ENCODE results near the gene LRRC4B.
"Not testable (repeated sequence)": the region's sequence is repeated elsewhere in the genome, so short reads cannot be mapped to it uniquely, and the experiment has no call there.

Gene LRRC4B

GRCh38 chr19:50567882-50568727 is at the start of gene LRRC4B:
Gene LRRC4B, minus strand, starts transcription at chr19:50568435. Its CDS starts 19,597 bp downstream, at chr19:50548838.
- no peak for DNase-seq (ENCODE audit: low read depth in 1 of 2, low spot score in 1 of 2)

- not testable (repeated sequence) for DNase-seq (ENCODE audit: low read depth in 1 of 2, low spot score in 1 of 2)
These were observed 44.5 kb upstream of the LRRC4B start for GRCh38 chr19:50612504-50613404.

- DNase-seq (ENCODE audit: low read depth in 1 of 2, low spot score in 1 of 2): peak; percentile 28 to 78
These were observed 39.9 kb upstream of the LRRC4B start for GRCh38 chr19:50607874-50608785.

GRCh38 chr19:50607388-50607787 is 39.2 kb upstream of the LRRC4B start:
- no peak for DNase-seq (ENCODE audit: low read depth in 1 of 2, low spot score in 1 of 2)

GRCh38 chr19:50606059-50606836 is 38.0 kb upstream of the LRRC4B start:
- not testable (repeated sequence) for DNase-seq (ENCODE audit: low read depth in 1 of 2, low spot score in 1 of 2)

GRCh38 chr19:50604264-50605073 is 36.2 kb upstream of the LRRC4B start:
- not testable (repeated sequence) for DNase-seq (ENCODE audit: low read depth in 1 of 2, low spot score in 1 of 2)

GRCh38 chr19:50602935-50603334 is 34.7 kb upstream of the LRRC4B start:
- no peak for DNase-seq (ENCODE audit: low read depth in 1 of 2, low spot score in 1 of 2)

- DNase-seq (ENCODE audit: low read depth in 1 of 2, low spot score in 1 of 2): no peak
These were observed 34.3 kb upstream of the LRRC4B start for GRCh38 chr19:50602496-50602895.

- DNase-seq (ENCODE audit: low read depth in 1 of 2, low spot score in 1 of 2): no peak
These were observed 33.8 kb upstream of the LRRC4B start for GRCh38 chr19:50602089-50602422.

GRCh38 chr19:50601407-50602088 is 33.3 kb upstream of the LRRC4B start:
- DNase-seq (ENCODE audit: low read depth in 1 of 2, low spot score in 1 of 2): no peak

- DNase-seq (ENCODE audit: low read depth in 1 of 2, low spot score in 1 of 2): no peak
These were observed 31.2 kb upstream of the LRRC4B start for GRCh38 chr19:50599427-50599826.

- DNase-seq (ENCODE audit: low read depth in 1 of 2, low spot score in 1 of 2): no peak
These were observed 22.0 kb upstream of the LRRC4B start for GRCh38 chr19:50590191-50590590.

- not testable (repeated sequence) for DNase-seq (ENCODE audit: low read depth in 1 of 2, low spot score in 1 of 2)
These were observed 13.8 kb upstream of the LRRC4B start for GRCh38 chr19:50581795-50582660.

- DNase-seq (ENCODE audit: low read depth in 1 of 2, low spot score in 1 of 2): no peak
These were observed 12.9 kb upstream of the LRRC4B start for GRCh38 chr19:50580970-50581634.

GRCh38 chr19:50580240-50580639 is 12.0 kb upstream of the LRRC4B start:
- DNase-seq (ENCODE audit: low read depth in 1 of 2, low spot score in 1 of 2): no peak

- DNase-seq (ENCODE audit: low read depth in 1 of 2, low spot score in 1 of 2): not testable (repeated sequence)
These were observed 8.5 kb upstream of the LRRC4B start for GRCh38 chr19:50576769-50577168.

GRCh38 chr19:50573741-50574461 is 5.7 kb upstream of the LRRC4B start:
- no peak for DNase-seq (ENCODE audit: low read depth in 1 of 2, low spot score in 1 of 2)
